Suprapubic skin (tissue), 4 donors: ENCODE results near the gene B3GALT4.

ENCODE experiments used
- EP300 ChIP-seq: sonication (generic); formaldehyde crosslinking; IDR thresholded peaks from one replicate; pipeline ENCODE4 v1.6.1; 2017; ENCODE audit warnings: antibody characterized with exemption
- POLR2A ChIP-seq, 2 donors: fragments of 450-650 bp; IDR thresholded peaks; one replicate each; pipeline ENCODE4 v1.6.1; 2017; ENCODE audit warnings: antibody characterized with exemption in 2 of 2, mild to moderate bottlenecking in 2 of 2, moderate library complexity in 2 of 2
- POLR2AphosphoS5 ChIP-seq, 3 donors: sonication (generic); formaldehyde crosslinking; IDR thresholded peaks; one replicate each; pipeline ENCODE4 v1.6.1; 2017; ENCODE audit warnings: antibody characterized with exemption in 3 of 3
- TF ChIP-seq, protein P1 (sequence below), 2 donors: fragments of 200-600 bp in 1 of 2; fragments of 450-650 bp in 1 of 2; sonication (generic) in 1 of 2; IDR thresholded peaks; one replicate each; pipeline ENCODE4 v1.5.1; 2016 to 2019; ENCODE audit warnings: antibody characterized with exemption in 2 of 2, mild to moderate bottlenecking in 1 of 2, moderate library complexity in 1 of 2

DNA sequence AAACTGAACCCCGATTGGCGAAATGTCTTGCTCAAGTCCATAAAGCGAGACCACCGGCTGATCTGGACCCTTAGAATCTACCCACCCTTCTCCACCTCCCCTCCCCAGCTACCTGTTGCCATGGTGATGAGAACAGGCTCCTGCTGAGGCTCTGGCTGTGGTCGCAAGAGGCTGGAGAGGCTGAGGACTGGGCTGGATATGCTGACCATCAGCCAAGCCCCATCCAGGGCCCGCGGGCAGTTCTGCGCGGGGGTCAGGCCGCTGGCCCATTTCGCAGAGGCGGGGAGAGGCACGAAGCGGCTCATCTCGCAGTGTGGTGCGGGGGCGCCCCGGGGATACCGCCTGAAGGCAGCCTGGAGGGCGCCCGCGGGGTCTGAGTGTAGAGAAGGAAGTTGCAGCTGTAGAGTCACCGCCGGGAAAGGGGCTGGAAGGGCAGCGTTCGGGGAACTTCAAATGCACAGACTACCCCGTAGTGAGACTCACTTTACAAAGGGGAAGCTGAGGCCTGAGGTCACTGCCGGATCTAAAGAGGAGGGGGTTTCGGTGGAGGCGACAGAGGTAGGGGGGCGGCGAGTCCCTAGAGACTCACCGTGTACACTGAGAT, 36.3 kb downstream of the B3GALT4 start:
- TF ChIP-seq, protein P1, sequence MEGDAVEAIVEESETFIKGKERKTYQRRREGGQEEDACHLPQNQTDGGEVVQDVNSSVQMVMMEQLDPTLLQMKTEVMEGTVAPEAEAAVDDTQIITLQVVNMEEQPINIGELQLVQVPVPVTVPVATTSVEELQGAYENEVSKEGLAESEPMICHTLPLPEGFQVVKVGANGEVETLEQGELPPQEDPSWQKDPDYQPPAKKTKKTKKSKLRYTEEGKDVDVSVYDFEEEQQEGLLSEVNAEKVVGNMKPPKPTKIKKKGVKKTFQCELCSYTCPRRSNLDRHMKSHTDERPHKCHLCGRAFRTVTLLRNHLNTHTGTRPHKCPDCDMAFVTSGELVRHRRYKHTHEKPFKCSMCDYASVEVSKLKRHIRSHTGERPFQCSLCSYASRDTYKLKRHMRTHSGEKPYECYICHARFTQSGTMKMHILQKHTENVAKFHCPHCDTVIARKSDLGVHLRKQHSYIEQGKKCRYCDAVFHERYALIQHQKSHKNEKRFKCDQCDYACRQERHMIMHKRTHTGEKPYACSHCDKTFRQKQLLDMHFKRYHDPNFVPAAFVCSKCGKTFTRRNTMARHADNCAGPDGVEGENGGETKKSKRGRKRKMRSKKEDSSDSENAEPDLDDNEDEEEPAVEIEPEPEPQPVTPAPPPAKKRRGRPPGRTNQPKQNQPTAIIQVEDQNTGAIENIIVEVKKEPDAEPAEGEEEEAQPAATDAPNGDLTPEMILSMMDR (IDR thresholded peaks at IDR 0.05), result no peak
- peak in 1 of 2 donors; percentile 33 for TF ChIP-seq POLR2A (IDR thresholded peaks at IDR 0.05)
- no peak for TF ChIP-seq EP300
- TF ChIP-seq POLR2AphosphoS5 (IDR thresholded peaks at IDR 0.05), result no peak
